ENCODE measurements around the gene KLHL1.

KLHL1 gene

DNA sequence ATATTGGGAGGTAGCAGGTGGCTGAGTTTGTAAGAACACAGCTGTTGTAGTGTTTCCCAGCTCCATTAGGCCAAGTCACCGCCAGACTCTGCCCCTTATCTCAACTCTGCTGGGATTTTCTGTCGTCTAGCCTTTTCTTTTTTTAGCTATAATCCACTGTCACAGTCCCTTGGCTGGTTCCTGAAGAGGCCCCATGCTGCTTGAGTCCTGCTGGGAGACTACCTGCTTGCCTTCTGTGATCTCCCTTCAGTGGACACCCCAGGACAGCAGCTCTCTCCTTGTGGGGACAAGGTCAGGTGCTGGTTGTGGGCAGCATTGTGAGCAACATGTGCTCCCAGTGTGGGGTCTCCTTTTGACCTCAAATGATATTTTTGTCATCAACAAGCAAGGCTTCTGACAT is 195.6 kb downstream of the KLHL1 start:
- no peak for DNase-seq
- intact Hi-C loops (cut with DNase I) = no loop called here

DNA sequence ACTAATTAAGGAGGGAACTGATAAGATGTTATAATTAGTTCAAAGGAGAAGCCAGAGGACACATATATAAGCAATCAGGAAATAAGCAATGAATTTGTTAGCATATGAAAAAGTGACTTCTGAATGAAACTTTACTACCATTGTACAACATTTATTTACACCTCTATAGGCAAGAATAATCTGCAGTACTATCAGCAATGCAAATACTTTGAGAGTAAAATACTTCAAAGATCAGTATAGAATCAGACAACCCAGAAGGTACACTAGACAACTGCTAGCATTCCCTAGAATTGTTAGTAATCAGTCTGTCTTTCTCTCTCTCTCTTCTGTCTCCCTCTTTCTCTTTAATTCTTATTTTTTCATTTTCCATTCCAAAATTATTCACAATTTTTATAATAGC is 197.5 kb downstream of the KLHL1 start:
- intact Hi-C loops (cut with DNase I) = no loop called here
- DNase-seq = no peak

DNA sequence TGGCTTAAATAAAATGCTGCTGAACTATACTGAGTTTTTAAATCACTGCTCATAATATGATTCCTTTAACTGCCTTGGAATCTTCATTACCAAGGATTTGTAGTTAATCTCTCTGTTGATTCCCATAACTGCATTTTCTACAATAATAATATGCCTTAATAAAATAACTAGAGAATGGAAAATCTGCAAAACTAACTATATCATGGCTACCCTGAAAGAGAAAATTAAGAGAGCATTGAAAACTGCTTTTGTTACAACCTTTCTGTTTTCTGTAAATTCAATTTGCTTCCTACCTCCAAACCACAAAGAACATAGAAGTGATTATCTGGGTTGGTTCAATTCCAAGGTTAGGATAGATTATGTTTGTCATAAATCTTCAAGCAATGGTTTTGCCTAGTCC is 203.5 kb downstream of the KLHL1 start:
- no peak for DNase-seq
- intact Hi-C loops (cut with DNase I) = no loop called here

DNA sequence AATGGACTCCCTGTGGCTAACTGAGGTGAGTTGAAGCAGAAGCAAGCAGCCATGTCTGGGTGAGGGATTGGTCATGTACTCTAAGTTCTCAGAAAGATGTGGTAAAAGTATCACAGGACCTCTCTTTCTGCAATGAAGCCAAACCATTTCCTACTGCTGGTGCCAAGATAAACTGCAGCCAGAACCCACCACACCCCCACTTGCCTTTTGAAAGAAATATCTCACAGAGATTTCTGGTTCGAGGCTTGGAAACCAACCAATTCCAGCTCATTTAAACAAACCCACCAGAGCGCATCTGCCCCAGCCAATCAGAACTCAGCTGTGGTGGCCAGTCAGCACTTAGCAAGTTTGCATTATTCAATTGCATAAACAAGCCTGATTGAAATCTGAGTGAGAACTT is 205.2 kb downstream of the KLHL1 start:
- intact Hi-C loops (cut with DNase I) = no loop called here
- no peak for DNase-seq

DNA sequence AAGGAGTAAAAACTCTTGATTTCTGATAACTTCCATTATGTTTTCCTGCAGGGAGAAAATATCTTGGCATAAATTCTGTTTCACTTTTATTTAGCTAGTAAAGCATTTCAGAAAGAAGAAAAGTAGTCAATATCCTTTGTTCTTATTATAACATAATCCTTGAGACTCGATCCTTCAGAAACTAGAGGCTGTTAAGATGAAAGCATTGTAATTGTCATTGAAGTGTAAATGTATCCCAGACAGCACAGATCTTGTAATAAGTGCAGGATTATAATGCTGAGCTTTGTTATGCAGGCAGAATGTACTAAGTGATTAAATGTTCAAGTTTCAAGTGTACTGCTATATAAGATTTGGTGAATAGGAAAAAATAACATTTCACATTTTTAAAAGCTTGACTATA is 225.8 kb downstream of the KLHL1 start:
- no peak for DNase-seq
- intact Hi-C loops (cut with DNase I) = no loop called here

DNA sequence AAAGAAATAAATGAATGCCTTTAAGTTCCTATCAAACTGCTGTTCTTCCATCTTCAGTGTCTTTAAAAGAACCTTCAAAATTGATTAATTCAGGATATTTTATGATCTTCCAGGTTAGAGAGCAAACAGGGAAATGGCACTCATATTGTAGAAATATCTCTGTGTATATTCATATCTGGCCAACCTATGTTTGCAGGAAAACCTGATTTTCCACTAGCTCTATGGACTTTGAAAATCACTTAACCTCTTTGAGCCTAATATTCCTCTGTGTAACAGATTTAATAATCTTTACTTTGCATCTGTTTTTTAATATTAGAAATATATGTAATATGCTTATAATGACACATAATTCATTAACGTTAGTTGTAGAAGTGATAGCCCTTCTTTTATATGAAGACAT is 228.3 kb downstream of the KLHL1 start:
- DNase-seq = no peak
- intact Hi-C loops (cut with DNase I) = no loop called here

DNA sequence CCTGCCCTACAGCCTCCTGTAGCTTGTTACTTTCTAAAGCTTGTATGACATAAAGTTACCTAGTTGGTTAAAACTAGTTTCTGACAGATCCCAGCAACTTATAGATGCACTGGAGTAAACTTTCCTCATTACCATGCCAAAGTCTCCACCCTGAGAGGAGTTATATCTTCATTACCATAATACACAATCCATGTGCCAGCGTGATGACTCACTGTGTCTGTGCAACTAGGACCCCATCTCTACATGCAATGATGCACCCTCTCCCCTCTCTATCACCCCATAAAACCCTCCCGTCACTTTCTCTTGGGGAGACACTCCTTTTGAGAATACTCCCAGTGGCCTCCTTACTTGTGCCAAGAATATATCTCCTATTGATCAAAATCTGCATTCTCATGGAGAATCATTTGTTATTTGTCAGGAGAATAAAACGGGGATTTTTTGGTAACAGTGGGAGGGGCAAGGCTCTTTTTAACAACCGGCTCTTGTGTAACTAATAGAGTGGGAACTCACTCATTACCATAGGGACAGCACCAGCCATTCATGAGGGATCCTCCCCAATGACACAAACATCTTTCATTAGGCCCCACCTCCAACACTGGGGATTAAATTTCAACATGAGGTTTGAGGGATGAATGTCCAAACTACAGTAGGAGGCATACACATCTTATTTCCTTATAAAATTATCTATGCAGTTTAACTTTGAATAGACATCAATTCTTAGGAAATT is 235.8 kb downstream of the KLHL1 start:
- intact Hi-C loops (cut with DNase I) = no loop called here

DNA sequence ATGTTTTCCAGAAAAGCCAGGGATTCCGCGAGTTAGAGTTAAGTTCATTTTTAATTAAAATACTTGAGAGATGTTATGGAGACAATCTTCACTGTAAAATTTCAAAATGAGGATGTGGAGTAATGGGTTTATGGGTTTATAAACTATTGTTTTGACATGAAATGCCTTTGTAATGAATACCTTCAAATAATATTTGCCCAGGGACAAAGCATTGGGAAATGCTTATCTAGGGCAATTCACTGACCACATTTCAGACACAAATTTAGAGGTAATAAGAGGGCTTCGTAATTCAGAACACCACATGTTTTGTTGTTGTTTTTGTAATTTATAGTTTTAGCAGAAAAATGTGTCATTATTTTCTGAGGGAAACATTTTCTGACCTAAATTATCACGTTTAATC is 241.7 kb downstream of the KLHL1 start:
- intact Hi-C loops (cut with DNase I) = no loop called here

More for the DNA sequence above, 235.8 kb downstream of the KLHL1 start:
- no peak for DNase-seq

DNA sequence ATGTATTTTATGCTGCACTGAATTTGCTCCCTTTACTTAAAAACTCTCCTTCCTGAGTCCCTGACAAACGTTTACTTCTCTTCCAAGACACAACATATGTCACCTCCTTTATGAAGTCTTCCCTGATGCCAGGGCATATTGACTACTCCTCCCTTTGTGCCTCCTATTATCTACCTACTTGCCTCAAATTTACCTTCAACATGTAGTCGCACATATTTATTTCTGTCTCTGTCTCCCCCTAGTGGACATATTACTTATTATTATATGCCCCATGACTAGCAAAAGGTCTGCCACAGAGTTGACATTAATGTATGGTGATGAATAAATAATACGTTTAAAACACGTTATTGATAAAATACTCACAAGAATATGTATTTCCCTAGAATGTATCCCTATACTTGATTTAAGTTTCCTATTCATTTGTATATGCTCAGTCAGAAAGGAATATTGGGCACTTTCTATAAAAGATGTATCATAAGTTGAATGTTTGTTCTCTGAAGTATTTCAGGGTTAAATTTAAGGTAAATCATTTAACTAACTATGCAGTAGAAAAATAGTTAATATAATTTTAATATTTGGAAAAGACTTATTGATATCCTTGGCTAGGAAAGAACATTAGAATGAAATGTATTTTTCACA is 250.9 kb downstream of the KLHL1 start:
- intact Hi-C loops (cut with DNase I) = no loop called here
- no peak for DNase-seq

More for the DNA sequence above, 241.7 kb downstream of the KLHL1 start:
- DNase-seq = no peak

DNA sequence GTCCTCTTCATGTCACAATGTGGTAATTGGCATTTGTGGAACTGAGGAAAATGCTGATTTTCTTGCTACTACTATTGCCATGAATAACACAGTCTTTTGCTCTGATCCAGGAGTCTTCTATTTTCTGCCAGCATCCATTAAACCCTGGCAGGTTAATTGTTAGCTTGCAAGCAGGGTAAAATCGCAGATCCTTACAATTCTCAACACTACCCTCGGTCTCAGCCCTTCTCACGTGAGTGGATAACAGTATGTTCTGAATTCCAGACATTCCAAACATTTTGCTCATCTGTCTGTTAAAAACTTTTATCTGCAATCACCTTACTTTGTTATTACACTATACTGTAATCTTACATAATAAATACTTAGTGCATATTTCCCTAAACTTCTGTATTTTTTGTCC is 251.9 kb downstream of the KLHL1 start:
- DNase-seq = no peak
- intact Hi-C loops (cut with DNase I) = no loop called here

DNA sequence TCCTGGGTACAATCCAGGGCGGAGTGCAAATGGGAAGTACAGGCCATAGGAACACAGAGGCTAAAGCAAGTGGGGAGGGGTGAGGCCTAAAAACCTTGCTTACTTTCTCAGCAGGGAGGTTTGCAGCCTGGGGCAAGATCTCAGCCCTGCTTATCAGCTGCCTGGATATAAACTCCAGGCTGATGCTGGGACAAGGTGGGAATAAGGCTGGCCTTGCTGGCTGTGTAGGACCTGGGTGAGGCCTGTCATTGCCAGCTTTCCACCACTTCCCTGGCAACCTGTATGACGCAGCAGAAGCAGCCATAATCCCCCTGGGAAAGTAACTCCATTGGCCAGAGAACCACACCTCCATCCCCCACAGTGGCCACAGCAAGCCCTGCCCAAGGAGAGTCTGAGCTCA is 279.7 kb downstream of the KLHL1 start:
- intact Hi-C loops (cut with DNase I) = no loop called here
- no peak for DNase-seq

DNA sequence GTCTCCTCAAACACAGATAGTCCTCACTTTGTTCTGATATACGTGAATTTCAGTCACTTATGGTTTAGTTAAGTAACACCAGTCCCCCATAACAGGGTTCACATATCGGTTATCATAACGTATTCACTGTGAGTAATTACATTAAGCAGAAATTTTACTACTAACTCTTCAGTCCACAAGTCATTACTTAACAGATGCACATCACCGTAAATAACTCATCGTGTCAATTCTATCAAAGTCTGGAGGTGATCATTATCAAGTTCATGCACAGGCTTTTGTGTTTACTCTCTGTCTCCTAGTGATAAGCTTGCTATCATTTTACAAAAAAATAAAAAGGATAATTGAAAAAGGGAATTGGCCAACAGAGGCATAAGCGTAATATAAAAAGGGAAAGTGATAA is 288.1 kb downstream of the KLHL1 start:
- DNase-seq = no peak
- intact Hi-C loops (cut with DNase I) = no loop called here

DNA sequence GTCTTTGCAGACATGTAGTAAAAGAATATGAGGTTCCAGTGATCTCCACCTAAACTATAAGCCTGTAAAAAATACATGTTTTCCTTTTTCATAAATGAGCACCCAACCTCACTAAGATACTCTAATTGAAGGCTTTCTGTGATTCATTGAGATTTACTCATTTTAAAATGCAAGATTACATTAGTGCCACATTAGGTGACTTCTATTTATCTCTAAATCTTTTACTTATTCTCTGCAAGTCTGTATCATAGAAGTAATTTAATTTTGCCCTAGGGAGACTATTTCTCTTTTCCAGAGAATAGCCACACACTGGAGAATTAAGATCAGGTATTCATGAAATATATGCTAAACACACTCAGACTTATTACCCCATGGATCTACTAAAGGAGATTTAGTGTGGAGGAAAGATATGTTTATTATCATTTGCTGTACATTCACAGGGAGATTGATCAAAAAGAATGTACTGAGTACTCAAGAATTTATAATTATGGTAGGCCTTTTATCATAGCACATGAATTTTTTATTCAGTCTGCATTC is 290.9 kb downstream of the KLHL1 start:
- DNase-seq = no peak
- intact Hi-C loops (cut with DNase I) = no loop called here

DNA sequence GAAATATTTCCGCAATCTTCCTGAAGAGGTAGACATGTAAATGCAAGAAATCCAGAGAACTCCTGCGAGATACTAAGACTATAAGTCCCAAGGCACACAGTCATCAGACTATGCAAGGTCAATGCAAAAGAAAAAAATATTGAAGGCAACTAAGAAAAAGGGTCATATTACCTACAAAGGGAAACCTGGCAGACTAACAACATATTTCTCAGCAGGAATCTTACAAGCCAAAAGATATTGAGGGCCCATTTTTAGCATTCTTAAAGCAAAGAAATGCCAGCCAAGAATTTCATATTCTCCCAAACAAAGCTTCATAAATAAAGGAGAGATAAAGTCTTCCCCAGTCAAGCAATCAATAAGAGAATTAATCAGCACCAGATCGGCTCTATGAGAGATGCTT is 299.1 kb downstream of the KLHL1 start:
- intact Hi-C loops (cut with DNase I) = no loop called here
- DNase-seq = no peak

DNA sequence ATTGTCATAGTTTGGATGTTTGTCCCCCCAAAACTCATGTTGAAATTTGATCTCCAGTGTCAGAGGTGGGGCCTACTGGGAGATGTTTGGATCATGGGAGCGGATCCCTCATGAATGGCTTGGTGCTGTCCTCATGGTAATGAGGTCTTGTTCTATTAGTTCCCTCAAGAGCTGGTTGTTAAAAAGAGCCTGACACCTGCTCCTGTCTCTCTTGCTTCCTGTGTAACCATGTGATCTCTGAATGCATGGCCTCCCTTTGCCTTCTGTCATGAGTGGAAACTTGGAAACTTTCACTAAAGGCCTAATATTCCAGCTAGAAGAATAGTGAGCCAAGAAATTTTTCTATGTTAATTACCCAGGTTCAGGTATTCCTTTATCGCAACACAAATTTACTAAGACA is 312.0 kb downstream of the KLHL1 start:
- DNase-seq = no peak
- intact Hi-C loops (cut with DNase I) = no loop called here

DNA sequence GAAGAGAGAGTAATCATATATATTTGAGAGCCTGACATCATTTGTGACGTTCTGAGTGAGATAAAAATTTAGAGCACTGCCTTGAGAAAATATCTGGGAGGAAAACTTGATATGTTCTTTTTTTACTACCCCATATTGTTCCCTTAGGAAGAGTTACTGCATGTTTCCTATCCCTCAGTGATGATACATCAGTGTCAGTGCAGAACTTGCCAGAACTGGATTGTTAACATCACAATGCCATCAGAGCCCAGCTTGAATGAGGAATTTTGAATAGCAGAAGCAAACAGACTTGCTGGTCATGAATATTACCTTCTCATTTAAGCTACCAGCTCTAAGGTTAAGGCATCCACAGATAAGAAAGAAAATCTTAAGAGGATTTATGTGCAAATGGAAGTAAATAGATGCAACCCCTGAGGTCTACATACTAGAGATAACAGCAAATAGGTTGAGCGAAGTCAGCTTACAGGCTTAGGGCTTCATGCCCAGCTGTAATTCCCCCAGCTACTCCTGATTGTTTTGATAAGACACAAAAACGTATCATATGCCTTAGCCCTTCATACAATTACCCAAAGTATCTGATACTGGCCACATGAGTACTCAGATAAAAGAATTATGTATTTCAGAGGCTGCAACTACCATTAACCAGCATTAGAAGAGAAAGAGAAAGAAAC is 314.3 kb downstream of the KLHL1 start:
- no peak for DNase-seq
- intact Hi-C loops (cut with DNase I) = no loop called here

DNA sequence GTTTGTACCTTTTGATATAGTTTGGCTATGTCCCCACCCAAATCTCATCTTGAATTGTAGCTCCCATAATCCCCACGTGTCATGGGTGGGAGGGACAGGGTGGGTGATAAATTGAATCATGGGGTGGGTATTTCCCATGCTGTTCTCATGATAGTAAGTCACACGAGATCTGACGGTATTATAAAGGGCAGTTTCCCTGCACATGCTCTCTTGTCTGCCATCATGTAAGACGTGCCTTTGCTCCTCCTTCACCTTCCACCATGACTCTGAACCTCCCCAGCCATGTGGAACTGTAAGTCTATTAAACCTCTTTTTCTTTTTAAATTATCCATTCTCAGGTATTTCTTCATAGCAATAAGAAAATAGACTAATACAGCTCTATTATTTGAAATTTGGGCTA is 331.3 kb downstream of the KLHL1 start:
- DNase-seq = no peak
- intact Hi-C loops (cut with DNase I) = no loop called here

DNA sequence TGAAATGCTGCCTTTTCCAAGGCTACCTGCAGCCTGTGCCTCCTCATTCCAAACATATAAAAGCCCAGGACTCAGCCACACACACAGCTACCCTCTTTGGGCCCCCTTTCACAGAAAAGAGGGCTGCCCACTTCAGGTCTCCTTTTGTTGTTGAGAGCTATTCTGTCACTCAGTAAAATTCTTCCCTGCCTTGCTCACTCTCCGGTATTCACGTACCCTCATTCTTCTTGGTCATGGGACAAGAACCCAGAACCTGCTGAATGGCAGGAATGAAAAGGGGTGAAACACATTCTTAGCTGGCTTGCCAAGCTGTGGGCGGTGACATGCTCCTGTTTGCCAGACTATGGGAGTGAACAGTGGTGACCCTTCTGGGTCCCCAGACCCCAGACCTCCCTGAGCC is 338.6 kb downstream of the KLHL1 start:
- intact Hi-C loops (cut with DNase I) = no loop called here
- no peak for DNase-seq

DNA sequence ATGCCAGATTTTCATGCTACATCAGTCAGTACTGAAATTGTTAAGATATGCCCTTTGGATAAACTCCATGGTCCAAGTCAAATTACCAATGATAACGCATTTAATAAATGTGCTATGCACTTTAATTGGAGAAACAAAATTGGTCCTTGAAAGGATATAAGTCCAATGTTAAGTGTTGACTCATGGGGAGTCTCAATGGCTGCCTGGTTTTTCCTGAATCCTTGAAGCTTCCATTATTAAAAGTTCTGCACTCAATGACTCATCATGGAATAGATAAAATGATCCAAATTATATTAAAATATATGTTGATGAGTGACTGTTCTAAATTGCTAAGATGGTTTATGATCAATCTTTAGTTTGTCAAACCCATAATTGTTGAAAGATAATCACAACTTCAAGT is 346.7 kb downstream of the KLHL1 start:
- intact Hi-C loops (cut with DNase I) = no loop called here

DNA sequence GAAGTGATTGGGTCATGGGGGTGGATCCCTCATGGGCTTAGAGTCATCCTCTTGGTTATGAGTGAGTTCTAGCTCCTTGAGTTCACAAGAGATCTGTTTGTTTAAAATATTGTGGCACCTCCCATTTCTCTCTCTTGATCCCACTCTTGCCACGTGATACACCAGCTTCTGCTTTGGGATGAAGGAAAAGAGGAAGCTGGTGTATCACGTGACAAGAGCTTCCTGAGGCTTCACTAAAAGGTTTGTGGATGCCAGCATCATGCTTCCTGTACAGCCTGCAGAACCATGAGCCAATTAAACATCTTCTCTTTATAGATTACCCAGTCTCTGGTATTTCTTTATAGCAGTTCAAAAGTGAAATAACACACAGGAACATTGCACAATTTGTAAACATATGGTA is 353.2 kb downstream of the KLHL1 start:
- intact Hi-C loops (cut with DNase I) = no loop called here
- DNase-seq = no peak

More for the DNA sequence above, 346.7 kb downstream of the KLHL1 start:
- DNase-seq = no peak

Data from head of caudate nucleus (tissue), 42 donors.